Measurements from ENCODE around the gene CSF3R. TPM values are rescaled to one million over a fixed set of nuclear protein-coding genes. Genes with fewer than 3 reads are reported as not detected.

The CSF3R gene
- total and polyA plus RNA-seq, 2 donors (not counting 1 experiment from before 2014, with no cell fraction given): 0.30 to 6.3 TPM

DNA sequence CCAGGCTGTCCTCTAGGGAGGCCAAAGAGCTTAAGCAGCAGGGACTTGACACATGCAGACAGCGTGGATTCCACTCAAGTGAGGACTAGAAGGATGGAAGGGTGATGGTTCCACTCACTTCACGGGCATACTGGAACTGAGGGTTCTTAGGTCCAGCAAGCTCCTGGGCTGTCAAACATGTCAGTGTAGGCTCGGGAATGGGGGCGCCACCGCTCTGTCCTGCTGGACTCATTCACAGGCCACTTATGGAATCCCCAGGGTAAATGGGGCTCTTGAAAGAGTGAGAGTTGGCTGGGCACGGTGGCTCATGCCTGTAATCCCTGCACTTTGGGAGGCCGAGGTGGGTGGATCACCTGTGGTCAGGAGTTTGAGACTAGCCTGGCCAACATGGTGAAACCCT, 27.7 kb upstream of the CSF3R start:
- intact Hi-C loops (cut with micrococcal nuclease): no loop called here
- POLR2A ChIA-PET: no interaction called here
- no peaks in the 10 kb centered on the region for H3K9me3 ChIP-seq (ENCODE audit: control extremely low read depth in 1 of 3, control insufficient read depth in 2 of 3, insufficient read depth in 1 of 3, low read length in 2 of 3)

DNA sequence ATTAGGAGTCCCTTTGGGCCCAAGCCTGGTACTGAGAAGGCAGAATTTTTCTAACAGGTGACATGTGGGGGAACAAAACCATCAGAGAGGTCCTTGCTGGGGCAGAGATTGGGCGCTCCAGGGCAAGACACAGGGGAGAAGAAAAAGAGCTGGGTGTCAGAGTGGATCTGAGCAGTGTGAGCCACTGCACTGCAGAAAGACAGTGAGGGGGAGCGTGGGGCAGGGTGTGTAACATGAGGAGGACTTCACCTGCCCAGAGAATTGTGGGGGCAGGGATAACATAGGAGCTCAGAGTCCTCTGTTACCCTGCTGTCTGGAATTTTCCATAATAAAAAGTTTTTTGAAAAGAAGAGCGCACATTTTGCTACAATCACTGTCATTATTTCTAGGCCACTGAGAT, 25.5 kb upstream of the CSF3R start:
- DNase-seq (no peak), ATAC-seq (ENCODE audit: low read depth) (no peak)
- intact Hi-C loops (cut with micrococcal nuclease): no loop called here
- Histone ChIP-seq H3K27me3 (replicated peaks in 1 of 4; ENCODE audit: control extremely low read depth in 1 of 4, control insufficient read depth in 3 of 4, insufficient read depth in 4 of 4, low read length in 3 of 4) (peaks cover 0 to 13% (median 4%) of the 10 kb centered on the region in 4 experiments), H3K27ac (ENCODE audit: low read length in 2 of 2) (no peak overlapping the region), H3K4me3 (ENCODE audit: control extremely low read depth in 1 of 5, extremely low read depth in 1 of 5, insufficient read depth in 1 of 5, low read depth in 2 of 5, low read length in 4 of 5) (no peak overlapping the region), H3K4me1 (ENCODE audit: control insufficient read depth in 2 of 2, insufficient read depth in 2 of 2, low read length in 2 of 2) (no peaks in the 10 kb centered on the region), H3K79me2 (ENCODE audit: control insufficient read depth, insufficient read depth, low read length) (no peaks in the 10 kb centered on the region), H3K36me3 (replicated peaks in 1 of 2; ENCODE audit: control extremely low read depth in 1 of 2, control insufficient read depth in 1 of 2, extremely low read depth in 1 of 2, insufficient read depth in 2 of 2, low read length in 1 of 2) (no peaks in the 10 kb centered on the region), H3K9me3 (ENCODE audit: control extremely low read depth in 1 of 3, control insufficient read depth in 2 of 3, insufficient read depth in 1 of 3, low read length in 2 of 3) (no peaks in the 10 kb centered on the region), H2AFZ (ENCODE audit: insufficient read depth, low read depth, low read length, poor library complexity, severe bottlenecking) (no peak overlapping the region), H3K9ac (ENCODE audit: low read length) (no peak overlapping the region), H3K4me2 (replicated peaks; ENCODE audit: low read depth, low read length, poor library complexity, severe bottlenecking) (no peak overlapping the region), H4K20me1 (ENCODE audit: control insufficient read depth, insufficient read depth, low read length, poor library complexity, severe bottlenecking) (no peaks in the 10 kb centered on the region)
- ChIA-PET CTCF (no interaction called here), POLR2A (no interaction called here)
- H3K27me3 Mint-ChIP-seq: peaks cover 40% of the 10 kb centered on the region
- no peaks in the 10 kb centered on the region for H3K9me3 Mint-ChIP-seq (ENCODE audit: insufficient read depth)
- TF ChIP-seq, protein P1, sequence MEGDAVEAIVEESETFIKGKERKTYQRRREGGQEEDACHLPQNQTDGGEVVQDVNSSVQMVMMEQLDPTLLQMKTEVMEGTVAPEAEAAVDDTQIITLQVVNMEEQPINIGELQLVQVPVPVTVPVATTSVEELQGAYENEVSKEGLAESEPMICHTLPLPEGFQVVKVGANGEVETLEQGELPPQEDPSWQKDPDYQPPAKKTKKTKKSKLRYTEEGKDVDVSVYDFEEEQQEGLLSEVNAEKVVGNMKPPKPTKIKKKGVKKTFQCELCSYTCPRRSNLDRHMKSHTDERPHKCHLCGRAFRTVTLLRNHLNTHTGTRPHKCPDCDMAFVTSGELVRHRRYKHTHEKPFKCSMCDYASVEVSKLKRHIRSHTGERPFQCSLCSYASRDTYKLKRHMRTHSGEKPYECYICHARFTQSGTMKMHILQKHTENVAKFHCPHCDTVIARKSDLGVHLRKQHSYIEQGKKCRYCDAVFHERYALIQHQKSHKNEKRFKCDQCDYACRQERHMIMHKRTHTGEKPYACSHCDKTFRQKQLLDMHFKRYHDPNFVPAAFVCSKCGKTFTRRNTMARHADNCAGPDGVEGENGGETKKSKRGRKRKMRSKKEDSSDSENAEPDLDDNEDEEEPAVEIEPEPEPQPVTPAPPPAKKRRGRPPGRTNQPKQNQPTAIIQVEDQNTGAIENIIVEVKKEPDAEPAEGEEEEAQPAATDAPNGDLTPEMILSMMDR (IDR thresholded peaks at IDR 0.05): no peak
- TF ChIP-seq EZH2 (IDR thresholded peaks at IDR 0.05; ENCODE audit: borderline replicate concordance, insufficient read depth, low read depth, low read length, poor library complexity, severe bottlenecking): no peak
- no peak overlapping the region for H3K4me3 Mint-ChIP-seq
- no peak overlapping the region for H3K27ac Mint-ChIP-seq
- WGBS (ENCODE audit: insufficient coverage): 87% methylated on average over 3 of the region's 3 CpGs
- H3K4me1 Mint-ChIP-seq: no peaks in the 10 kb centered on the region

More for the DNA sequence above, 27.7 kb upstream of the CSF3R start:
- no peak overlapping the region for H3K27ac Mint-ChIP-seq
- no peaks in the 10 kb centered on the region for H3K4me1 Mint-ChIP-seq
- TF ChIP-seq EZH2 (IDR thresholded peaks at IDR 0.05; ENCODE audit: borderline replicate concordance, insufficient read depth, low read depth, low read length, poor library complexity, severe bottlenecking): no peak
- TF ChIP-seq, protein P1 (IDR thresholded peaks at IDR 0.05): no peak
- H3K27me3 Mint-ChIP-seq: peaks cover 29% of the 10 kb centered on the region
- Histone ChIP-seq H4K20me1 (ENCODE audit: control insufficient read depth, insufficient read depth, low read length, poor library complexity, severe bottlenecking) (no peaks in the 10 kb centered on the region), H3K27ac (ENCODE audit: low read length in 2 of 2) (no peak overlapping the region), H3K79me2 (ENCODE audit: control insufficient read depth, insufficient read depth, low read length) (no peaks in the 10 kb centered on the region), H3K27me3 (replicated peaks in 1 of 4; ENCODE audit: control extremely low read depth in 1 of 4, control insufficient read depth in 3 of 4, insufficient read depth in 4 of 4, low read length in 3 of 4) (peaks cover 0 to 13% (median 2%) of the 10 kb centered on the region in 4 experiments), H3K4me1 (ENCODE audit: control insufficient read depth in 2 of 2, insufficient read depth in 2 of 2, low read length in 2 of 2) (no peaks in the 10 kb centered on the region), H2AFZ (ENCODE audit: insufficient read depth, low read depth, low read length, poor library complexity, severe bottlenecking) (no peak overlapping the region), H3K9ac (ENCODE audit: low read length) (no peak overlapping the region), H3K4me2 (replicated peaks; ENCODE audit: low read depth, low read length, poor library complexity, severe bottlenecking) (no peak overlapping the region), H3K4me3 (ENCODE audit: control extremely low read depth in 1 of 5, extremely low read depth in 1 of 5, insufficient read depth in 1 of 5, low read depth in 2 of 5, low read length in 4 of 5) (no peak overlapping the region), H3K36me3 (replicated peaks in 1 of 2; ENCODE audit: control extremely low read depth in 1 of 2, control insufficient read depth in 1 of 2, extremely low read depth in 1 of 2, insufficient read depth in 2 of 2, low read length in 1 of 2) (no peaks in the 10 kb centered on the region)
- no peak overlapping the region for H3K4me3 Mint-ChIP-seq
- CTCF ChIA-PET: no interaction called here
- no peaks in the 10 kb centered on the region for H3K9me3 Mint-ChIP-seq (ENCODE audit: insufficient read depth)
- DNase-seq (no peak), ATAC-seq (ENCODE audit: low read depth) (no peak)
- 96% methylated on average over 6 of the region's 7 CpGs for WGBS (ENCODE audit: insufficient coverage)
